Measurements from ENCODE around the gene ADGRE2.
"Not testable (repeated sequence)": the region's sequence is repeated elsewhere in the genome, so short reads cannot be mapped to it uniquely, and the experiment has no call there.

ADGRE2 gene

DNA sequence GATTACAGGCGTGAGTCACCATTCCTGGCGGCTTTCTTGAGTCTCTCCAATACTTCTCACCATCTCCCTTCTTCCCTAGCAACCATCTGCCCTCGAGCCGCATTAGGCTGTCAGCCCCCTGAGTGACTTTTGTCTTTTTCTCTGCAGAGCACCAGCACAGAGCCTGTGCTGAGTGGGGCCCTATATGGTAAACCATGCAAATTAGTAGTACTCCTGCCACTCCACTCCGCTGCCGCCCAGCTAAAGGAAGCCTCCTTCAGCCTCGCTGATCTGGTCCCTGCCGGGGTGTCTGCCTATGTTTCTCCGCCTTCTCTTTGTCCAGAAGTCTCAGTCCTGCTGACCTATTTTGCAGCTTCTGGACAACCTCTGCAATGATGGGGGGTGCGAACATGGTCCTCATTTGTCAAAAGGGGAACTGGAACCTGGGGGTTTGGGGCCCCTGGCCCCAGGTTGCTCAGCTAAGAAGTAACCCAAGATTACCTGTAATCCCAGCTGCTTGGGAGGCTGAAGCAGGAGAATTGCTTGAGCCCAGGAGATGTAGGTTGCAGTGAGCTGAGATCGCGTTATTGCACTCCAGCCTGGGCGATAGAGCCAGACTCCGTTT is 2.4 kb upstream of the ADGRE2 start:
- DNase-seq: not testable (repeated sequence)

DNA sequence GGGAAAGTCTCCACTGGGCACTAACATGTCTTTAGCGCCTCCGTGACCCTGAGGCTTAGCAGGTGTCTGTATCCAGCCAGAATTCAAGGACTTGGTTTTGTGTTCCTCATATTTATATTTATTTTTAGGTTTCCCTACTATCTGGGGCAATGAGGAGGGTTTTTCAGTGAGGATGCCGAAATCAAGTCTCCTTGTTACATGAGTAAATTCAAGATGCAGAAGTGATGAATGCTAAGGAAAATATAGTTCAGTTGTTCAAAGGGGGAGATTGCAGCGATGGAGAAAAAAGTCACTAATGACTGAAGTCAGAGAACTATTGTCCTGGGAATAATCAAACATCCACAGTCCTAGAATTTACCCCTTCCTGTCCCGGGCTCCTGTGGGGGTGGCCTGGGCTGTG is 791 bp upstream of the ADGRE2 start:
- DNase-seq: no peak

DNA sequence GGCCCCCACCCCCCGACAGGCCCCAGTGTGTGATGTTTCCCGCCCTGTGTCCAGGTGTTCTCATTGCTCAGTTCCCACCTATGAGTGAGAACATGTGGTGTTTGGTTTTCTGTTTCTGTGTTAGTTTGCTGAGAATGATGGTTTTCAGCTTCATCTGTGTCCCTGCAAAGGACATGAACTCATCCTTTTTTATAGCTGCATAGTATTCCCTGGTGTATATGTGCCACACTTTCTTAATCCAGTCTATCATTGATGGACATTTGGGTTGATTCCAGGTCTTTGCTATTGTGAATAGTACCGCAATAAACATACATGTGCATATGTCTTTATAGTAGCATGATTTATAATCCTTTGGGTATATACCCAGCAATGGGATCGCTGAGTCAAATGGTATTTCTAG is 715 bp downstream of the ADGRE2 start:
- DNase-seq: not testable (repeated sequence)

DNA sequence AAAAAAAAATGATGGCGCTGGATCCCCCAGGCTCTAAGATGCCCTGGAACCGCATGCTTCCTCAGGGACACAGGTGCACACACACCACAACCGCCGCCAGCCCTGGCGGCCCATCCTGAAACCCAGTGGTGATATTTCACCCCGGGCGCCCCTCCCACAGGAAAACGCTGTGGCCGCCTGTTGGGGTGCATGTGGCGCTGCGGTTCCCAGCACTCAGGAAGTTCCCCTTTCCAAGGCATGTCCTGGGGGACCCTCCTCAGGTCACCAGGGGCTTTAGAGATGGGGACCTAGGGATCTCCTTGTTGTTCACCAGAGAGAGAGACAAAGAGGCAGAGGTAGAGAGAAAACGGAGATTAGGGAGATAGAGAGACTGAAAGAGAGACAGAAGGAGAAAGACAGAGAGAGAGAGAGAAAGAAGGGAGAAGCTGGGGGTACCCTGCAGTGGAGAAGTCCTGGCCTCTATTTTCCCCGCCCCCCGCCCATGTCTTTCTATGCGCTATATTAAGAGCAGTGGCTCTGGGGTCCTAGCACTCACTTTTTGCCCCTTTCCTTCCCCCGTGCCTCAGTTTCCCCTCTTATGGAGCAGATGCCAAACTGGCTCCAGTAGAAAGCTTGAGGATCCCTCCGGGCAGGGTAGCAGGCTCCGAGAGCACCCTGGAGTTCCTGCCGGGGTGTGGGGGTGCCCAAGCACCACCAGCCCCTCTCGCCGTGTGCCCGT is 2.3 kb downstream of the ADGRE2 start:
- peak in 10 of 51 donors; percentile 2 to 25 (median 8) for DNase-seq

DNA sequence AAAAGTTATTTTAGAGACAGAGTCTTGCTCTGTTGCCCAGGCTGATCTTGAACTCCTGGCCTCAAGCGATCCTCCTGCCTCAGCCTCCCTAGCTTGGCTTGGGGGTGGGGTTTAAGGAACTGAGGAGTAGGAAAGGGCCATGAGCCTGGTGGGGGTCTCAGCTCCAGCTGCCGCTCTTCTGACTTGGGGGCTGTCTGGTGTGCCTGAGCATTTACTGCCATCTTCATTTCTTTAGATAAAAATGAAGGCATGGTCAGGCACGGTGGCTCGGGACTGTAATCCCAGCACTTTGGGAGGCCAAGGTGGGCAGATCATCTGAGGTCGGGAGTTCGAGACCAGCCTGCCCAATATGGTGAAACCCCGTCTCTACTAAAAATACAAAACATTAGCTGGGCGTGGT is 3.0 kb downstream of the ADGRE2 start:
- DNase-seq: not testable (repeated sequence)

DNA sequence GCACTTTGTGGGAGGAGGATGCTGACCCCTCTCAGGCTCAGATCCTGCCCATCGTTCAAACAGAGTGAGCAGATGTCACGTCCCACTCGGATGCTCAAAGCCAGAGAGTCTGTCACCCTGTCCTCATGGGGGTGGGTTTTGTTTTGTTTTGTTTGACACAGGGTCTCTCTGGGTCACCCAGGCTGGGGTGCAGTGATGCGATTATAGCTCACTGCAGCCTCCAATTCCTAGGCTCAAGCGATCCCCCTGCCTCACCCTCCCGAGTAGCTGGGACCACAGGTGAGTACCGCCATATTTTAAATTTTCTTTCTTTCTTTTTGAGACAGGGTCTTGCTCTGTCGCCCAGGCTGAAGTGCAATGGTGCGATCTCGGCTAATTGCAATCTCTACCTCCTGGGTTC is 4.0 kb downstream of the ADGRE2 start:
- no peak for DNase-seq

DNA sequence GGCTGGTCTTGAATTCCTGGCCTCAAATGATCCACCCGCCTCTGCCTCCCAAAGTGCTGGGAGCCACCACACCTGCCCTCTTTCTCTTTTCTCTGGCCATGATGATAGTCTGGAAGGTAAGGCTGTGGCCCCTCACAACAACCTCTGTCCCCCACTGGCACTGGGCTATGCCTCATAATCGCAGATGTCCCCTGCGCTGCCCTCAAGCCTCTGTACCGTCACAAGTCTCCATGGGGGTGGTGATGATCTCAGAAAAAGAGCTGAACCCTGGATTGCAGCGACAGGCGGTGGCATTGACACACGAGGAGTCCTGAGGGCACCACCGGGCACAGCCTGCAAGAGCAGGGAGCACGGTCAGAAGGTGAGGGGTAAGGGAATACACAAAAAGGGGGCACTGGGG is 4.6 kb downstream of the ADGRE2 start:
- not testable (repeated sequence) for DNase-seq

DNA sequence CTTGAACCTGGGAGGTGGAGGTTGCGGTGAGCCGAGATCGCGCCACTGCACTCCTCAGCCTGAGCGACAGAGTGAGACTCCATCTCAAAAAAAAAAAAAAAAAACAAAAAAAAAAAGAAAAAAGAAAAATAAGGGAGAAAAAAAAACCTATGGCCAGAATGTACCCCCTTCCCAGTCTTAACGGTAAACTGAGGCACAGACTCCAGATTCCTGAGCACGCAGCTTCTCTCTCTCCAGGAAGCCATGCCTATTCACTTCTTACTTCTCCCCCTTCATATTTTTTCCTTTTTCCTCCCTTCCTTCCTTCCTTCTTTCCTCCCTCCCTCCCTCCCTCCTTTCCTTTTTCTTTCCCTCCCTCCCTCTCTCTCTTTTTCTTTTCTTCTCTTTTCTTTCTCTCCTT is 5.4 kb downstream of the ADGRE2 start:
- no peak for DNase-seq

DNA sequence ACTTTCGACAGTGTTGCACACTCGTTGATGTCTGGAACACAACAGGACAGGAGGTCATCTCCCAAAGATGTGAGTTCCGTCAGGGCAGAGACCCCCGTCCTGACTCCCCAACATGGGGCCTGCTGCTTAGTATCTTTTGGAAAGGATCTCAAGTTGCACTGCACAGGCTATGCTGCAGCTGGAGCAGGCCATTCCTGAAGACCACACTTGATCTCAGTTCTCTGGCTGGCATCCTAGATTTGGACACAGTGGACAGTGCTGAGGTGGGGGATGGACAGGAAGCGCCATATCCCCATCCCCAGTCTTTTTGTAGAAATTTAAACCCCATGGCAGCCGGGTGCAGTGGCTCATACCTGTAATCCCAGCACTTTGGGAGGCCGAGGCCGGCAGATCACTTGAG is 5.9 kb downstream of the ADGRE2 start:
- no peak for DNase-seq

DNA sequence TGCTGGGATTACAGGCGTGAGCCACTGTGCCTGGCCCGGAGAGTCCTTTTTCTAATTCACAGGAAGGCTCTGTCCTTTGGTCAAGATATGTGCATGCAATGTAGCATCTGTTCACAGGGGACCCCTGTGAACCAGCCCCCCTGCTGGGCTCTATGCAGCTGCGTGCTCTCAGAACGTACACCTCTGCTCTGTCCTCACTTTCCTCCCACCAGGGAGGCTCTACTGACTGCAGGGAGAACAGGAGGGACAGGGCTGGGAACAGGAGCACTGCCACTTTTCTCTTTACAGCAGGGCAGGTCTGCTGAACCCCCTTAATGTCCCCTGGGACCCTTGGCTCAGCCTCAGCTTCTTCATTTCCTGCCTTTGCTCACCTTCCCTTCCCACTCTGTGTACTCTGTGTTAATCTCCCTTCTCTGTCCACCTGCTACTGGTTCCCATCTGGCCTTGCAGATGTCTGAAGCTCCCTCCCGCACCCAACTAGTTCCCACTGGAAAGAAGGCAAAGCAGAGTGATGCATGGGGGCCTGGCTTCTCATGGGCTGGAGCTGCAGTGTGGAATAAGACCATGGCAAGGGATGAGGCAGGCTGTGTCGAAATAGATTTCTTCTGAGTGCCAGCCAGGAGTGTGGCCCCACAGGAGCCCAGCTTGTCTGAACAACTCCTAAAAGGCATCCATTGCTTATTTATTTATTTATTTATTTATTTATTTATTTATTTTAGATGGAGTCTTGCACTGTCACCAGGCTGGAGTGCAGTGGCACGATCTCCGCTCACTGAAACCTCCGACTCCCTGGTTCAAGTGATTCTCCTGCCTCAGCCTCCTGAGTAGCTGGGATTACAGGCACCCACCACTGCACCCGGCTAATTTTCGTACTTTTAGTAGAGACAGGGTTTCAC is 7.2 kb downstream of the ADGRE2 start:
- DNase-seq: no peak

DNA sequence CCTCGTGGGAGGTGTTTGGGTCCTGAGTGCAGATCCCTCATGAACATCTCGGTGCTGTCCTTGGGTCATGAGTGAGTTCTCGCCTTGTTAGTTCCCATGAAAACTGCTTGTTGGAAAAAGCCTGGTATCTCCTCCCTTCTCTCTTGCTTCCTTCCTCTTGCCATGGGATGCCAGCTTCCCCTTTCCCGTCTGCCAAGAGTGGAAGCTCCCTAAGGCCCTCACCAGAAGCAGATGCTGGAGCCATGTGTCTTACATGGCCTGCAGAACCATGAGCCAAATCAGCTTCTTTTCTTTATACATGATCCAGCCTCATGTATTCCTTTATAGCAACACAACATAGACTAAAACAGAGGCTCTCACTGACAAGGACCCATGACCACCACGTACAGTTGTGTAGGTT is 8.2 kb downstream of the ADGRE2 start:
- DNase-seq: no peak

DNA sequence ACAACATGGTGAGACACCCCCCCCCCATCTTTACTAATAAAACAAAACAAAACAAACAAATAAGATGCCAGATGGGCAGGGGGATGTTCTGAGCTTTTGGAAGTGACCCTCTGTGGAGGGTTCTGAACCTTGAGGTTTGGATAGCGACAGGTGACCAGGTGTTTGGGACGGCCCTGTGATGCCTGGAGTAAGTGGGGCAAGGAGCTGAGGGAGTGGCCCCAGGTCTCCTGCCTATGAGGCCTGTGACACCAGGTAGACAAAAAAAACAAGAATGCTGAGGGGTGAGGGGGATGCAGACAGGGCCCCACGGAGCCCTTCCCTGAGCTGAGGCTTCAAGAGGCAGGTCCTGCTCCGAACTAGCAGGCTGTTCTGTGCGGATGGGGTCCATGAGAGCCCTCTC is 9.2 kb downstream of the ADGRE2 start:
- DNase-seq: no peak

DNA sequence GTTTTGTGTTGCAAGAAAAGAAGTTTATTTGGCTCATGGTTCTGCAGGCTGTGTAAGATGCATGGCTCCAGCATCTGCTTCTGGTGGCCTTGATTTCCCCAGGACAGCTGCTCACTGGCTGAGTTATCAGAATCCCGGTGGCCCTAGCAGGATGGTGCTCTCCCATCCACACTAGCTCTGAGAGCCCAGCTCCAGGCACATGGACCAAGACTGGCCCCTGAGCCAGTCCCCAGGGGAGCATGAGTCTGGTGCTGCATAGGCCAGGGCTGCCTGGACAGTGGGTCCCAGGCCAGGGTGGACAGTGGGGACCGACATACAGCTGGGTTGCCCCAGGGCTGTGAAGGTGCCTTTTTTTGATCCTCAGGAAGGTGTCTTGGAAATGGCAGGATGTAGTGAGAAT is 10.4 kb downstream of the ADGRE2 start:
- no peak for DNase-seq

DNA sequence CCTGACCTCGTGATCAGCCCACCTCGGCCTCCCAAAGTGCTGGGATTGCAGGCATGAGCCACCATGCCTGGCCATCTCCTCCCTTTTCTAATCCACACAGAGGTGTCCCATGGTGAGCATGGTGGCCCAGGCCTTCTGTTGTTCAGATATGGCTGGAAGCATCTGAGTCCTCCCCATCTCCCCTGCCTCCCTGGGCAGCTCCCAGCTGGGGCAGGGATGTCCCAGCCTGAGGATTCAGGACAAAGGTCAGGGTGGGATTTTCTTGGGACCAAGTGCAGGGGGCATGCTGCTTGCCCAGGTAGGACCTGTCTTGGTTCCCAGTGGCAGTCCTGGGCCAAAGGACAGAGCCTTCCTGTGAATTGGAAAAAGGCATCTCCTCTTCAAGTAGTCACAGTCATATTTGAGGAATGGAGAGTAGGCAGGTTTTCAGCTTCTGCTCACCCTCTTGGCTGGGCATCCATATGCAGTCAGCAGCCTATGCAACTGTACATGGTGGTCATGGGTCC is 10.8 kb downstream of the ADGRE2 start:
- no peak for DNase-seq

DNA sequence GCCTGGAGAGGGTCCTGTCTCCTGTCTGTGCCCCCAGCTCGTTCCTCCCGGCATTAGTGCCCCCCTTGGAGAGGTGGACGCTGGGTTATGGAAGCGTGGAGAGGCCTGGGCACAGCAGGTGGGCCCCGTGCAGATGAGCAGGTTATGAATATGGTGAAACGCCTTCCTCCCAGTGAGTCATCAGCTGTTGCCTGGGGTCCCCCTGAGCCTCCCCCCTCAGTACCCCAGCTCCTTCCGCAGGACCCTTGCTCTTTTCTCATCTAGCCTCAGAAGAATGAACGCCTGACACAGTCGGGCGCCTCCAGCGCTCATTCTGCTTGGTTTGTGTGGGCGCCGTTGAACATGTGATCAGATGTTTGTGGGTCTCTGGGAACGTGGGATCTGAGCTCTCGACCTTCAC is 12.5 kb downstream of the ADGRE2 start:
- DNase-seq: not testable (repeated sequence)

DNA sequence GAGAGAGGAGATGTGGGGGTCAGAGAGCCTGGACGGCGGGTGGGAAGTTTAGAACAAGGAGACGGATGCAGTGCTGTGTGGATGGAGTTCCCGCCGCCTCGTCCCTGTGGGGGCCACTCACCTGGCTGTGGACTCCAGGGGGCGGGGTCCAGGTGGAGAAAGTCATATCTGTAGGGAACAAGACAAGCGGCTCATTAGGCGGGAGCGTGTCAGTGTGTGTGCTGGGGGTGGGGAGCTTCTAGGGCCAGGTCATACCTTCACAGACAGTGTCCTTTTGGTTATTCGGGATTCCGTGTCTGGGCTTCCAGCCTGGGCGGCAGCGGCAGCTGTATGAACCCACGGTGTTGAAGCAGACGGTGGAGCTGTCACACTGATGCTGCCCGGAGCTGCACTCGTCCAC is 13.0 kb downstream of the ADGRE2 start:
- DNase-seq: not testable (repeated sequence)

DNA sequence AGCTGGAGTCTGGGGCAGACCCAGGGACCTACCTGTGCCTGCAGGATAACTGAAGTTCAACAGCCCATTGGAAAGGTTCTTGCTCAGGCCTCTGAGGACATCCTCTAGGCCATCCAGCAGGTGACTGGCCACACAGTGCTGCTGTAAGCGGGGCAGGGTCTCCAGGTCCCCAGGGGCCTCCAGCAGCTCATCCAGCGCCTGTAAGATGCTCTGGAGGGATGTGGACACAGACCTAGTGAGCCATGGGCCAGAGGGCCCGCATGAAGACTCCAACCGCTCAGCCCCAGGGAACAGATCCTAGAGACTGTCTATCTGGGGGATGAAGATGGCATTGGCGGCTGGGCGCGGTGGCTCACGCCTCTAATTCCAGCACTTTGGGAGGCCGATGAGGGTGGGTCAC is 14.0 kb downstream of the ADGRE2 start:
- DNase-seq: no peak

DNA sequence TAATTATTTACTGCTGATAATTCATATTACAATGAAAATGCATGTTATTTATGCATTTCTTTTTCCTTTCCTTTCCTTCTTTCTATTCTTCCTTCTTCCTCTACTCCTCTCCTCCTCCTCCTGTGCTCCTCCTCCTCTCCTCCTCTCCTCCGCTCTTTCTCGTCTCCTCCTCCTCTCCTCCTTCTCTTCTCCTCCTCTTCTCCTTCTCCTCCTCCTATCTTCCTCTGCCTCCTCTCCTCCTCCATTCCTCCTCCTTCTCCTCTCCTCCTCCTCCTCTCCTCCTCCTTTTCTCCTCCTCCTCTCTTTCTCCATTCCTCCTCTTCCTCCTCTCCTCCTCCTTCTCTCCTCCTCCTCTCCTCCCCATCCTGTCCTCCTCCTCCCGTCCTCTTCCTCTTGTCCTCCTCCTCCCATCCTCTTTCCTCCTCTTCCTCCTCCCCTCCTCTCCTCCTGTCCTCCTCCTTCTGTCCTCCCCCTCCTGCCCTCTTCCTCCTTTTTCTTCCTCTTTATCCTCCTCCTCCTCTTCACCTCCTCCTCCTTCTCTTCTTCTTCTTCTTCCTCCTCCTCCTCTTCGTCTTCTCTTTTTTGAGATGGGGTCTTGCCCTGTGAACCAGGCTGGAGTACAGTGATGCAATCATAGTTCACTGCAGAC is 14.7 kb downstream of the ADGRE2 start:
- DNase-seq: no peak

DNA sequence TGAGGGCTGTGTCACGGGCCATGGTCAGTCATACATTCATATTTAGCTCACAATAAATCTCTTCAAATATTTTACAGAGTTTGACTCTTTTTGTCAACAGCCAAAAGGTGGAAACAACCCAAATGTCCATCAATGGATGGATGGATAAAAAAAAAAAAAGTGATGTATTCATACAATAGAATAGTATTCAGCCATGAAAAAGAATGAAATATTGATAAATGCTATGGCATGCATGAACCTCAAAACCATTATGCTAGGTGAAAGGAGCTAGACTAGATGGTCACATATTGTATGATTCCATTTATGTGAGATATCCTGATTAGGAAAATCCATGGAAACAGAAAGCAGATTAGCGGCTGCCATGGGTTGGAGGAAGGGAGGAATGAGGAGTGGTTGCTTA is 16.2 kb downstream of the ADGRE2 start:
- DNase-seq: no peak

DNA sequence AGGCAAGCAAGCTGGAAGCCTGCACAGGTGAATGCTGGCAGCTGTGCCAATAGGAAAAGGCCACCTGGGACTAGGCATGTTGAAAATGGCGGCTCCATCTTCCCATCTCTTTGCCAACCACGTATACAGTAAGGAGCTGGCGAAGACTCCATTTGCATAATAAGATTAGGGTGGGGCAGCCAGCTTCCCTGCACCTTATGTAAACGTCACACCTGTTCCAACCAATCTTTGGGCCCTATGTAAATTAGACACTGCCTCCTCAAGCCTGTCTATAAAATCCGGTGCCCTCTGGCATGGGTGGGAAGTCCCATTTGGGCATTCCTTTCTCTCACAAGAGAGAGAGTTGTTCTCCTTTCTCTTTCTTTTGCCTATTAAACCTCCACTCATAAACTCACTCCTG is 16.8 kb downstream of the ADGRE2 start:
- DNase-seq: no peak

DNA sequence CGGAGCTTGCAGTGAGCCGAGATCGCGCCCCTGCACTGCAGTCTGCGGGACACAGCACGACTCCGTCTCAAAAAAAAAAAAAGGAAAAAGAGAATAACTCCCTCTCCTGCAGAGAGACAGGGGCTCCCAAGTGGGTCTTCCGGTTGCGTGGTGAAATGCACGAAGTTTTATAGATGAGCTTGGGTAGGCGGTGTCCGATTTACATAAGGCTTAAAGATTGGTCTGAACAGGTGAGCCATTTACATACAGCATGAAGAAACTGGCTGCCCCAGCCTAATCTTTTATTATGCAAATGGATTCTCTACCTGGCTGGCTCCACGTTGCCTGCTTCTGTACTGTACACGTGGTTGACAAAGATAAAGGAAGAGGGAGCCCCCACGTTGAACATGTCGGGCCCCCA is 19.5 kb downstream of the ADGRE2 start:
- no peak for DNase-seq

DNA sequence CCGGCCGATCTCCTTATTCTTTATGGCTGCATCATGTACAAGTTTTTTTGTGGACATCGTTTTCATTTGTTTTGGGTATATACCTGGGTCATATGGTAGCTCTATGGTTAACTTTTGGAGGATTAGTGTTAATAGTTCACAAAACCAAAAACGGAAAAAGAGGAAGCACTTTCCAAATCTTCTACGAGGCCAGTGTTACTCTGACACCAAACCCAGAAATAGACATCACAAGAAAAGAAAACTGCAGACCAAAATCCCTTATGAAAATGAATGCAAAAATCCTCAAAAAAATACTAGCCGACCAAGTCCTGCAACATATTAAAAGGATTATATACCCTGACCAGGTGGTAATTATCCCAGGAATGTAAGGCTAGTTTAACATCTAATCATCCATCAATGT is 29.8 kb downstream of the ADGRE2 start:
- DNase-seq: no peak
